ENCODE data around the gene PHF11.

GRCh38 chr13:49533011-49533410, 37.3 kb downstream of the PHF11 start:
- no peak for TF ChIP-seq CTCF (conservative IDR thresholded peaks at IDR 0.05)
- no peak for TF ChIP-seq ZFX (IDR thresholded peaks at IDR 0.05)
